ENCODE data around the gene L3HYPDH.

L3HYPDH gene

GRCh38 chr14:59483363-59483762 lies 845 bp downstream of the L3HYPDH start:
- no peaks in the 10 kb centered on the region for H3K36me3 ChIP-seq (ENCODE audit: insufficient read depth)
- TF ChIP-seq CTCF (conservative IDR thresholded peaks at IDR 0.05; ENCODE audit: low read depth, low read length): no peak
- H3K27ac ChIP-seq: peak overlapping the region; percentile 75
- H3K9ac ChIP-seq: peak overlapping the region; percentile 88
- H3K27me3 ChIP-seq (ENCODE audit: insufficient read depth, low read depth): no peaks in the 10 kb centered on the region
- H3K4me2 ChIP-seq: peak overlapping the region; percentile 80
- peaks cover 35% of the 10 kb centered on the region for H3K4me1 ChIP-seq (ENCODE audit: low read depth, poor library complexity, severe bottlenecking)
- no peaks in the 10 kb centered on the region for H4K20me1 ChIP-seq (ENCODE audit: insufficient read depth)
- H3K4me3 ChIP-seq (IDR thresholded peaks at IDR 0.05; ENCODE audit: insufficient read depth, low read depth, low read length): no peak overlapping the region
- H3K79me2 ChIP-seq (ENCODE audit: insufficient read depth, low read depth): peaks cover 20% of the 10 kb centered on the region; the same call in 1 of the 2 replicates
- H2AFZ ChIP-seq (ENCODE audit: low read depth): peak overlapping the region; percentile 66

GRCh38 chr14:59482541-59483331 lies 1.5 kb downstream of the L3HYPDH start:
- TF ChIP-seq CTCF (conservative IDR thresholded peaks at IDR 0.05; ENCODE audit: low read depth, low read length): no peak
- H3K4me1 ChIP-seq (ENCODE audit: low read depth, poor library complexity, severe bottlenecking): peaks cover 35% of the 10 kb centered on the region
- H4K20me1 ChIP-seq (ENCODE audit: insufficient read depth): no peaks in the 10 kb centered on the region
- H3K36me3 ChIP-seq (ENCODE audit: insufficient read depth): no peaks in the 10 kb centered on the region
- H3K79me2 ChIP-seq (ENCODE audit: insufficient read depth, low read depth): peaks cover 20% of the 10 kb centered on the region; the same call in 1 of the 2 replicates
- H3K27me3 ChIP-seq (ENCODE audit: insufficient read depth, low read depth): no peaks in the 10 kb centered on the region
- peak overlapping the region; percentile 80 for H3K4me2 ChIP-seq
- no peak overlapping the region for H3K4me3 ChIP-seq (IDR thresholded peaks at IDR 0.05; ENCODE audit: insufficient read depth, low read depth, low read length)
- 0 out of 2 replicates have a peak overlapping the region, but pooled peaks have one; percentile 66 for H2AFZ ChIP-seq (ENCODE audit: low read depth)
- H3K27ac ChIP-seq: no peak overlapping the region
- H3K9ac ChIP-seq: peak overlapping the region; percentile 88; the same call in 1 of the 2 replicates

GRCh38 chr14:59481871-59482540 lies 2.2 kb downstream of the L3HYPDH start:
- no peaks in the 10 kb centered on the region for H3K36me3 ChIP-seq (ENCODE audit: insufficient read depth)
- no peak overlapping the region for H3K4me3 ChIP-seq (IDR thresholded peaks at IDR 0.05; ENCODE audit: insufficient read depth, low read depth, low read length)
- H3K4me1 ChIP-seq (ENCODE audit: low read depth, poor library complexity, severe bottlenecking): peaks cover 35% of the 10 kb centered on the region
- no peak overlapping the region for H2AFZ ChIP-seq (ENCODE audit: low read depth)
- H3K4me2 ChIP-seq: peak overlapping the region; percentile 80; the same call in 1 of the 2 replicates
- TF ChIP-seq CTCF (conservative IDR thresholded peaks at IDR 0.05; ENCODE audit: low read depth, low read length): no peak
- H3K79me2 ChIP-seq (ENCODE audit: insufficient read depth, low read depth): peaks cover 20% of the 10 kb centered on the region; the same call in 1 of the 2 replicates
- no peaks in the 10 kb centered on the region for H4K20me1 ChIP-seq (ENCODE audit: insufficient read depth)
- H3K27ac ChIP-seq: no peak overlapping the region
- no peak overlapping the region for H3K9ac ChIP-seq
- H3K27me3 ChIP-seq (ENCODE audit: insufficient read depth, low read depth): no peaks in the 10 kb centered on the region

GRCh38 chr14:59481407-59481806 lies 2.8 kb downstream of the L3HYPDH start:
- TF ChIP-seq CTCF (conservative IDR thresholded peaks at IDR 0.05; ENCODE audit: low read depth, low read length): no peak
- H4K20me1 ChIP-seq (ENCODE audit: insufficient read depth): no peaks in the 10 kb centered on the region
- no peak overlapping the region for H2AFZ ChIP-seq (ENCODE audit: low read depth)
- no peaks in the 10 kb centered on the region for H3K27me3 ChIP-seq (ENCODE audit: insufficient read depth, low read depth)
- no peak overlapping the region for H3K4me3 ChIP-seq (IDR thresholded peaks at IDR 0.05; ENCODE audit: insufficient read depth, low read depth, low read length)
- H3K9ac ChIP-seq: no peak overlapping the region
- H3K36me3 ChIP-seq (ENCODE audit: insufficient read depth): no peaks in the 10 kb centered on the region
- H3K4me1 ChIP-seq (ENCODE audit: low read depth, poor library complexity, severe bottlenecking): peaks cover 30% of the 10 kb centered on the region
- H3K27ac ChIP-seq: no peak overlapping the region
- H3K4me2 ChIP-seq: no peak overlapping the region; the same call in 1 of the 2 replicates
- peaks cover 18% of the 10 kb centered on the region; the same call in 1 of the 2 replicates for H3K79me2 ChIP-seq (ENCODE audit: insufficient read depth, low read depth)
